Measurements from ENCODE around the gene ELF2. TPM values are rescaled to one million over a fixed set of nuclear protein-coding genes. Genes with fewer than 3 reads are reported as not detected.

The ELF2 gene
- total and polyA plus RNA-seq, 2 experiments from 2014 or later = 38.2 to 48.8 TPM

DNA sequence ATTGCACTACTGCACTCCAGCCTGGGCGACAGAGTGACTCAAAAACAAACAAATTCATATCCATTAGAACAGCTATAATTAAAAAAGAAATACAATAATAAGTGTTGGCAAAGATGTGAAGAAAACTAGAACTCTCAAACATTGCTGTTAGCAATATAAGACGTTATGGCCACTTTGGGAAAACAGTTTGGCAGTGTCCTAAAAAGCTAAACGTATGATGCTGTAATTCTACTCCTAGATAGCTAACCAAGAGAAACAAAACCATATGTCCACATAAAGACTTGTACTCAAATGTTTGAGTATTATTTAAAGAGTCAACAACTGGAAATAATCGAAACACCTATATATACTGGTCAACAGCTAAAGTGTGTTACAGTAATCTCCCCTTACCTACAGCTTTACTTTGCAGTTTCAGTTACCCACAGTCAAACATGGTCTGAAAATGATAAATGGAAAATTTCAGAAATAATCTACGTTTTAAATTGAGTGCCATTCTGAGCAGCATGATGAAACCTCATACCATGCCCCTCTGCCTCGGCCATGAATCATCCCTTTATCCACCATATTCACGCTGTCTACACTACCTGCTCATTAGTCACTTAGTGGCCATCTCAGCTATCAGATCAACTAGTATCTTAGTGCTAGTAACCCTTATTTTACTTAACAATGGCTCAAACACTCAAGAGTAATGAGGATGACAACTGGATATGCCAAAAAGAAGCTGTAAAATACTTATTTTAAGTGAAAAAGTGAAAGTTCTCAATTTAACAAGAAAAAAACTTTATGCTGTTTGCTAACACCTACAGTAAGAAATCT is 4.9 kb downstream of the ELF2 start (continued):
- TF ChIP-seq, protein P1, sequence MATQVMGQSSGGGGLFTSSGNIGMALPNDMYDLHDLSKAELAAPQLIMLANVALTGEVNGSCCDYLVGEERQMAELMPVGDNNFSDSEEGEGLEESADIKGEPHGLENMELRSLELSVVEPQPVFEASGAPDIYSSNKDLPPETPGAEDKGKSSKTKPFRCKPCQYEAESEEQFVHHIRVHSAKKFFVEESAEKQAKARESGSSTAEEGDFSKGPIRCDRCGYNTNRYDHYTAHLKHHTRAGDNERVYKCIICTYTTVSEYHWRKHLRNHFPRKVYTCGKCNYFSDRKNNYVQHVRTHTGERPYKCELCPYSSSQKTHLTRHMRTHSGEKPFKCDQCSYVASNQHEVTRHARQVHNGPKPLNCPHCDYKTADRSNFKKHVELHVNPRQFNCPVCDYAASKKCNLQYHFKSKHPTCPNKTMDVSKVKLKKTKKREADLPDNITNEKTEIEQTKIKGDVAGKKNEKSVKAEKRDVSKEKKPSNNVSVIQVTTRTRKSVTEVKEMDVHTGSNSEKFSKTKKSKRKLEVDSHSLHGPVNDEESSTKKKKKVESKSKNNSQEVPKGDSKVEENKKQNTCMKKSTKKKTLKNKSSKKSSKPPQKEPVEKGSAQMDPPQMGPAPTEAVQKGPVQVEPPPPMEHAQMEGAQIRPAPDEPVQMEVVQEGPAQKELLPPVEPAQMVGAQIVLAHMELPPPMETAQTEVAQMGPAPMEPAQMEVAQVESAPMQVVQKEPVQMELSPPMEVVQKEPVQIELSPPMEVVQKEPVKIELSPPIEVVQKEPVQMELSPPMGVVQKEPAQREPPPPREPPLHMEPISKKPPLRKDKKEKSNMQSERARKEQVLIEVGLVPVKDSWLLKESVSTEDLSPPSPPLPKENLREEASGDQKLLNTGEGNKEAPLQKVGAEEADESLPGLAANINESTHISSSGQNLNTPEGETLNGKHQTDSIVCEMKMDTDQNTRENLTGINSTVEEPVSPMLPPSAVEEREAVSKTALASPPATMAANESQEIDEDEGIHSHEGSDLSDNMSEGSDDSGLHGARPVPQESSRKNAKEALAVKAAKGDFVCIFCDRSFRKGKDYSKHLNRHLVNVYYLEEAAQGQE (IDR thresholded peaks at IDR 0.05; ENCODE audit: unreplicated experiment) = no peak
- no peak for TF ChIP-seq NANOG (IDR thresholded peaks at IDR 0.05; ENCODE audit: borderline replicate concordance)
- no peak for TF ChIP-seq EZH2phosphoT487 (IDR thresholded peaks at IDR 0.05; ENCODE audit: unreplicated experiment)
- TF ChIP-seq ZNF114 (CRISPR knock-in tag; IDR thresholded peaks at IDR 0.05) = no peak

DNA sequence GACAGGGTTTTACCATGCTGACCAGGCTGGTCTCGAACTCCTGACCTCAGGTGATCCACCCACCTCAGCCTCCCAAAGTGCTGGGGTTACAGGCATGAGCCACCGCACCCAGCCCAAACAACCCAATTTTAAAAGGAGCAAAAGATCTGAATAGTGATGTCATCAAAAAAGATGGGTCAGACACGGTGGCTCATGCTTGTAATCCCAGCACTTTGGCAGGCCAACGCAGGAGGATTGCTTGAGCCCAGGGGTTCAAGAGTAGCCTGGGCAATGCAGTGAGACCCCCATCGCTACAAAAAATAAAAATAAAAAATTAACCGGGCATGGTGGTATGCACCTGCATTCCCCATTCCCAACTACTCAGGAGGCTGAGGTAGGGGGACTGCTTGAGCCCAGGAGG is 6.1 kb downstream of the ELF2 start:
- H3K36me3 ChIP-seq (ENCODE audit: insufficient read depth) = no peaks in the 10 kb centered on the region
- ATAC-seq (no peak), DNase-seq (ENCODE audit: low spot score) (no peak)
- peaks cover 53% of the 10 kb centered on the region for H3K4me1 Mint-ChIP-seq
- peaks cover 16% of the 10 kb centered on the region for H3K27me3 ChIP-seq (ENCODE audit: insufficient read depth)
- no peaks in the 10 kb centered on the region; the same call in 2 of the 3 replicates for H3K9me3 Mint-ChIP-seq
- H3K4me1 ChIP-seq (ENCODE audit: insufficient read depth) = peaks cover 68% of the 10 kb centered on the region
- H3K9me2 ChIP-seq (ENCODE audit: insufficient read depth) = no peaks in the 10 kb centered on the region
- 0 out of 2 replicates have a peak, but pooled peaks have one; percentile 13 for TF ChIP-seq CREB1 (CRISPR knock-in tag; IDR thresholded peaks at IDR 0.05; ENCODE audit: low read depth)
- TF ChIP-seq, protein P2, sequence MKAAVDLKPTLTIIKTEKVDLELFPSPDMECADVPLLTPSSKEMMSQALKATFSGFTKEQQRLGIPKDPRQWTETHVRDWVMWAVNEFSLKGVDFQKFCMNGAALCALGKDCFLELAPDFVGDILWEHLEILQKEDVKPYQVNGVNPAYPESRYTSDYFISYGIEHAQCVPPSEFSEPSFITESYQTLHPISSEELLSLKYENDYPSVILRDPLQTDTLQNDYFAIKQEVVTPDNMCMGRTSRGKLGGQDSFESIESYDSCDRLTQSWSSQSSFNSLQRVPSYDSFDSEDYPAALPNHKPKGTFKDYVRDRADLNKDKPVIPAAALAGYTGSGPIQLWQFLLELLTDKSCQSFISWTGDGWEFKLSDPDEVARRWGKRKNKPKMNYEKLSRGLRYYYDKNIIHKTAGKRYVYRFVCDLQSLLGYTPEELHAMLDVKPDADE (IDR thresholded peaks at IDR 0.05) = no peak
- no peak for TF ChIP-seq POLR2AphosphoS5 (IDR thresholded peaks at IDR 0.05; ENCODE audit: low read depth)
- H3K27ac Mint-ChIP-seq = 0 out of 2 replicates have a peak overlapping the region, but pooled peaks have one; percentile 67
- peaks cover 9% of the 10 kb centered on the region; the same call in 1 of the 2 replicates for H4K20me1 ChIP-seq (replicated peaks; ENCODE audit: insufficient read depth)
- no peak overlapping the region for H3K4me3 ChIP-seq
- peaks cover 3% of the 10 kb centered on the region; the same call in 2 of the 3 replicates for H3K36me3 Mint-ChIP-seq (ENCODE audit: low read depth)
- no peak overlapping the region for H3K4me2 ChIP-seq
- peaks cover 17% of the 10 kb centered on the region for H3K27me3 Mint-ChIP-seq (ENCODE audit: insufficient read depth, low read depth, poor library complexity)
- H3K79me2 ChIP-seq (replicated peaks; ENCODE audit: insufficient read depth) = peaks cover 95% of the 10 kb centered on the region
- H2AFZ ChIP-seq = no peak overlapping the region
- H3F3A ChIP-seq (replicated peaks; ENCODE audit: low read depth) = 0 out of 2 replicates have a peak, but pooled peaks cover 3% of the 10 kb centered on the region
- no peak overlapping the region for H3K4me3 Mint-ChIP-seq
- H3K27ac ChIP-seq (ENCODE audit: low read depth) = 0 out of 2 replicates have a peak overlapping the region, but pooled peaks have one; percentile 72
